ENCODE data around the gene MYB. TPM values are rescaled to one million over a fixed set of nuclear protein-coding genes. Genes with fewer than 3 reads are reported as not detected.

The MYB gene
- total RNA-seq, 2 experiments from 2014 or later: 50.9 to 53.6 TPM

DNA sequence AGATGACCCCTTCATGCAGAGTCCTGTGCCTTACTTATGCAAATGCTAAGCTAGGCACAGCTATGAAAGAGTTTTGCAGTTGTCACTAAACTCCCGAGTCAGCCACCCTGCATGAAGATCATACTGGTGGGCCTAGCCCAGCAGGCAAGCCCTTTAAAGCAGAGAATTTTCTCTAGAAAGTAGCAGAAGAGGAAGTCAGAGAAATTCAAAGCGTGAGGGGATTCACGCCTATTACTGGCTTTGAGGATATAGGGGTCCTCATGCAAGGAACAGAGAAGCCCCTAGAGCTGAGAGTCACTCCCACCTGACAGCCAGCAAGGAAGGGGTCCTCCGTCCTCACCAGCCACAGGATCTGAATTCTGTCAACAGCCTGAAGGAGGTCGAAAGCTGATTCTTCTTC lies 54.6 kb downstream of the MYB start:
- CTCF ChIA-PET: interaction anchor here (1.5 to 1.9 kb wide), 2 partner anchors 189 to 295 kb away, joined by 4 to 6 read pairs; no protein-coding TSS in a partner anchor
- no peak overlapping the region for H3K27ac Mint-ChIP-seq
- POLR2A ChIA-PET: interaction anchor here (1.1 kb wide), 1 partner anchor 23 kb away, joined by 3 read pairs; no protein-coding TSS in a partner anchor

DNA sequence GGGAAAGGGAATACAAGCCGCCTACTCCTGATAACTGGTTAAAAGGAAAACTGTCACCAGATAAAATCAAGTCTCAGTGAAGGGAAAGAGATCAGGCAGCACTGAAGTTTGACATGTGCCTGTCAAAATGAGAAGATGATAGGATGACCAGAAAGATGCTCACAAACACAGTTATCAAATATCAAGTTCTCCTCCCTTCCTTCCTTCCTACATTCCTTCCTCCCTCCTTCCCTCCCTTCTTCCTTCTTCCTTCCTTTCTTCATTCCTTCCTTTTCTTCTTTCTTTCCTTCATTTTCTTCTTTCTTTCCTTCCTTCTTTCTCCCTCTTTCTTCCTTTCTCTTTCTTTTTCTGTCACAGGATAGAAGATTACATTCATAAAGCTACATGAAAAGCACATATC lies 55.2 kb downstream of the MYB start:
- H3K4me3 Mint-ChIP-seq: no peak overlapping the region
- H3K27me3 Mint-ChIP-seq: peaks cover 5% of the 10 kb centered on the region
- POLR2A ChIA-PET: interaction anchor here (1.1 kb wide), 1 partner anchor 22 kb away, joined by 3 read pairs; no protein-coding TSS in a partner anchor
- H3K9me3 Mint-ChIP-seq: no peaks in the 10 kb centered on the region
- DNase-seq (no peak), ATAC-seq (no peak)
- TF ChIP-seq, protein P1, sequence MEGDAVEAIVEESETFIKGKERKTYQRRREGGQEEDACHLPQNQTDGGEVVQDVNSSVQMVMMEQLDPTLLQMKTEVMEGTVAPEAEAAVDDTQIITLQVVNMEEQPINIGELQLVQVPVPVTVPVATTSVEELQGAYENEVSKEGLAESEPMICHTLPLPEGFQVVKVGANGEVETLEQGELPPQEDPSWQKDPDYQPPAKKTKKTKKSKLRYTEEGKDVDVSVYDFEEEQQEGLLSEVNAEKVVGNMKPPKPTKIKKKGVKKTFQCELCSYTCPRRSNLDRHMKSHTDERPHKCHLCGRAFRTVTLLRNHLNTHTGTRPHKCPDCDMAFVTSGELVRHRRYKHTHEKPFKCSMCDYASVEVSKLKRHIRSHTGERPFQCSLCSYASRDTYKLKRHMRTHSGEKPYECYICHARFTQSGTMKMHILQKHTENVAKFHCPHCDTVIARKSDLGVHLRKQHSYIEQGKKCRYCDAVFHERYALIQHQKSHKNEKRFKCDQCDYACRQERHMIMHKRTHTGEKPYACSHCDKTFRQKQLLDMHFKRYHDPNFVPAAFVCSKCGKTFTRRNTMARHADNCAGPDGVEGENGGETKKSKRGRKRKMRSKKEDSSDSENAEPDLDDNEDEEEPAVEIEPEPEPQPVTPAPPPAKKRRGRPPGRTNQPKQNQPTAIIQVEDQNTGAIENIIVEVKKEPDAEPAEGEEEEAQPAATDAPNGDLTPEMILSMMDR (IDR thresholded peaks at IDR 0.05): no peak
- CTCF ChIA-PET: interaction anchor here (1.4 to 1.9 kb wide), 3 partner anchors 86 to 296 kb away, joined by 4 to 6 read pairs (median 4); no protein-coding TSS in a partner anchor
- peaks cover 16% of the 10 kb centered on the region for H3K4me1 Mint-ChIP-seq (ENCODE audit: low read depth)
- intact Hi-C loops (cut with micrococcal nuclease): loop anchor here (10.0 kb wide), 1 partner anchor 188 kb away; no protein-coding TSS in a partner anchor
- no peak overlapping the region for H3K27ac Mint-ChIP-seq
- no peaks in the 10 kb centered on the region for H3K36me3 Mint-ChIP-seq (ENCODE audit: low read depth)

More for the DNA sequence above, 54.6 kb downstream of the MYB start:
- Mint-ChIP-seq H3K36me3 (ENCODE audit: low read depth) (no peaks in the 10 kb centered on the region), H3K27me3 (peaks cover 3% of the 10 kb centered on the region), H3K4me3 (no peak overlapping the region), H3K4me1 (ENCODE audit: low read depth) (peaks cover 19% of the 10 kb centered on the region), H3K9me3 (no peaks in the 10 kb centered on the region)
- no peak for ATAC-seq
- intact Hi-C loops (cut with micrococcal nuclease): loop anchor here (10.0 kb wide), 1 partner anchor 189 kb away; no protein-coding TSS in a partner anchor
- TF ChIP-seq, protein P1 (IDR thresholded peaks at IDR 0.05): no peak
- no peak for DNase-seq

- no peak overlapping the region for H3K4me3 Mint-ChIP-seq
- peaks cover 12% of the 10 kb centered on the region for H3K4me1 Mint-ChIP-seq (ENCODE audit: low read depth)
- TF ChIP-seq, protein P1 (IDR thresholded peaks at IDR 0.05): no peak
- no peaks in the 10 kb centered on the region for H3K36me3 Mint-ChIP-seq (ENCODE audit: low read depth)
- CTCF ChIA-PET: interaction anchor here (1.4 to 1.9 kb wide), 3 partner anchors 86 to 296 kb away, joined by 4 to 6 read pairs (median 4); no protein-coding TSS in a partner anchor
- DNase-seq: no peak
- peaks cover 5% of the 10 kb centered on the region for H3K27me3 Mint-ChIP-seq
- no peak overlapping the region for H3K27ac Mint-ChIP-seq
- POLR2A ChIA-PET: no interaction called here
- intact Hi-C loops (cut with micrococcal nuclease): loop anchor here (10.0 kb wide), 1 partner anchor 188 kb away; no protein-coding TSS in a partner anchor
- no peaks in the 10 kb centered on the region for H3K9me3 Mint-ChIP-seq
- peak; percentile 64 for ATAC-seq
These were observed 55.6 kb downstream of the MYB start for GRCh38 chr6:135236732-135237131.

DNA sequence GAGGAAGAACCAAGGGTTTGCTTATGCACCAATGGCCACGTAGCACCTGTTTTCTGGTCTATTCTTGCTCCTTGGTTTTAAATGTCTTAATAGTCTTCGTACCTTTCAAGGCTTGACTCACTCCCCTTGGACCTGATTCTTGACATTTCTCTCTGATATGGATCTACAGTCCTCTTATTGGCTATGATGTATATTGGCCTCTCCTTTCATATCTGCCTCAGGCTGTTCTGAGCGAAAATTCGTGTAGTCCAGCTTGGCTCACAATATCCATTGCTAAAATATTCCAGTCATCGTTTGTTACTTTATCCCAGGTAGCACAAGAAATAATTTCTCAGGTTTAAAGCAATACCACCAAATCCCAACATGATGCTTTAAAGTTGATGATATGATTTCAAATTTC lies 59.6 kb downstream of the MYB start:
- DNase-seq (no peak), ATAC-seq (no peak)
- no peak overlapping the region for H3K27ac Mint-ChIP-seq
- no peak overlapping the region for H3K4me3 Mint-ChIP-seq
- ChIA-PET POLR2A (interaction anchor here (0.6 kb wide), 1 partner anchor 163 kb away, joined by 3 read pairs; no protein-coding TSS in a partner anchor), CTCF (no interaction called here)
- TF ChIP-seq, protein P1 (IDR thresholded peaks at IDR 0.05): no peak
- H3K27me3 Mint-ChIP-seq: peaks cover 5% of the 10 kb centered on the region
- peaks cover 4% of the 10 kb centered on the region for H3K4me1 Mint-ChIP-seq (ENCODE audit: low read depth)
- H3K9me3 Mint-ChIP-seq: no peaks in the 10 kb centered on the region
- intact Hi-C loops (cut with micrococcal nuclease): no loop called here
- no peaks in the 10 kb centered on the region for H3K36me3 Mint-ChIP-seq (ENCODE audit: low read depth)

Measured in activated CD8-positive, alpha-beta T cell treated with anti-CD3 and anti-CD28 coated beads for 36 hours (primary cell).